Activated effector memory CD4-positive, alpha-beta T cell treated with anti-CD3 and anti-CD28 coated beads, Interleukin-2, amount 50 U/mL, for 16 hours (primary cell): ENCODE measurements around the gene ACTR10.

Experiments used
- DNase-seq: peaks from one replicate; pipeline ENCODE4 v3.0.0-alpha.2; 2020

Gene ACTR10

GRCh38 chr14:58199726-58200479 is at the start of gene ACTR10:
TSS of gene ACTR10 (plus strand) at chr14:58200149. CDS start at chr14:58200218, 69 bp downstream.
- peak; percentile 96 for DNase-seq

GRCh38 chr14:58150243-58150805 is 49.6 kb upstream of the ACTR10 start:
- no peak for DNase-seq

GRCh38 chr14:58151133-58152013 is 48.6 kb upstream of the ACTR10 start:
- DNase-seq, result no peak

GRCh38 chr14:58152014-58152857 is 47.7 kb upstream of the ACTR10 start, which contains the start of gene ARMH4:
TSS of gene ARMH4 (minus strand) at chr14:58152213. CDS start at chr14:58139358, 12,855 bp downstream.
- peak; percentile 83 for DNase-seq

GRCh38 chr14:58160561-58160960 is 39.4 kb upstream of the ACTR10 start:
- no peak for DNase-seq

- DNase-seq, result peak; percentile 91
Measured at GRCh38 chr14:58166005-58166983, 33.7 kb upstream of the ACTR10 start.

- no peak for DNase-seq
Measured at GRCh38 chr14:58167057-58167456, 32.9 kb upstream of the ACTR10 start.

- DNase-seq, result no peak
Measured at GRCh38 chr14:58167891-58168290, 32.1 kb upstream of the ACTR10 start.

GRCh38 chr14:58171090-58171489 is 28.9 kb upstream of the ACTR10 start:
- DNase-seq, result peak; percentile 81

GRCh38 chr14:58177125-58177524 is 22.8 kb upstream of the ACTR10 start:
- DNase-seq, result no peak

GRCh38 chr14:58189176-58189575 is 10.8 kb upstream of the ACTR10 start:
- DNase-seq, result no peak

GRCh38 chr14:58191763-58192601 is 8.0 kb upstream of the ACTR10 start:
- no peak for DNase-seq

GRCh38 chr14:58193542-58193941 is 6.4 kb upstream of the ACTR10 start:
- no peak for DNase-seq

- no peak for DNase-seq
Measured at GRCh38 chr14:58196198-58196597, 3.8 kb upstream of the ACTR10 start.

GRCh38 chr14:58198086-58198485 is 1.9 kb upstream of the ACTR10 start:
- DNase-seq, result no peak

- no peak for DNase-seq
Measured at GRCh38 chr14:58200480-58200841, 512 bp downstream of the ACTR10 start.

- DNase-seq, result no peak
Measured at GRCh38 chr14:58200846-58201245, 897 bp downstream of the ACTR10 start.

- no peak for DNase-seq
Measured at GRCh38 chr14:58213176-58213575, 13.2 kb downstream of the ACTR10 start.

GRCh38 chr14:58215191-58215914 is 15.4 kb downstream of the ACTR10 start:
- DNase-seq, result no peak

- DNase-seq, result no peak
Measured at GRCh38 chr14:58216544-58216943, 16.6 kb downstream of the ACTR10 start.
